Measurements from ENCODE around the gene ZNF264.

- TF ChIP-seq POLR2AphosphoS5 (IDR thresholded peaks at IDR 0.05) (no peak), CTCF (IDR thresholded peaks at IDR 0.05) (no peak)
Measured at GRCh38 chr19:57241176-57241575, 49.9 kb downstream of the ZNF264 start.
